KG1 (cell line): ENCODE results near the gene KCNK18.

Experiments used
- DNase-seq: peaks from one replicate; lab custom pipeline; 2025; lab: John Stamatoyannopoulos, UW

The KCNK18 gene

GRCh38 chr10:117253908-117254307, 56.6 kb downstream of the KCNK18 start:
- no peak for DNase-seq

GRCh38 chr10:117254338-117254737, 57.0 kb downstream of the KCNK18 start:
- no peak for DNase-seq

- no peak for DNase-seq
Observed at GRCh38 chr10:117254774-117255735, 57.8 kb downstream of the KCNK18 start.

- no peak for DNase-seq
Observed at GRCh38 chr10:117255835-117256460, 58.7 kb downstream of the KCNK18 start.

- DNase-seq = no peak
Observed at GRCh38 chr10:117256910-117257309, 59.6 kb downstream of the KCNK18 start.

- DNase-seq = no peak
Observed at GRCh38 chr10:117257721-117258120, 60.4 kb downstream of the KCNK18 start.

- DNase-seq = peak; percentile 12
Observed at GRCh38 chr10:117259279-117259678, 62.0 kb downstream of the KCNK18 start.
